Esophagus squamous epithelium (tissue), 5 donors: ENCODE results near the gene SCARB1. TPM values are rescaled to one million over a fixed set of nuclear protein-coding genes. Genes with fewer than 3 reads are reported as not detected.

ENCODE experiments used
- DNase-seq: peaks from one replicate; lab custom pipeline; 2025; lab: John Stamatoyannopoulos, UW
- H3K27ac ChIP-seq, 4 donors: fragments of 200-600 bp; sonication (generic); one replicate each; pipeline ENCODE4 v1.5.1; 2016 to 2019; ENCODE audit warnings: mild to moderate bottlenecking in 1 of 4
- H3K27me3 ChIP-seq, 4 donors: fragments of 200-600 bp; sonication (generic); 1 replicate in 3 of 4; 2 replicates in 1 of 4; pipeline versions ENCODE4 v1.5.1 to v1.6.0; 2017 to 2021; ENCODE audit warnings: antibody characterized with exemption in 1 of 4
- H3K36me3 ChIP-seq, 3 donors: fragments of 200-600 bp; sonication (generic); one replicate each; pipeline ENCODE4 v1.5.1; 2016 to 2019
- H3K4me1 ChIP-seq, 3 donors: fragments of 200-600 bp; sonication (generic); one replicate each; pipeline ENCODE4 v1.5.1; 2017 to 2019
- H3K4me3 ChIP-seq, 4 donors: fragments of 200-600 bp; sonication (generic); 1 replicate in 3 of 4; 2 replicates in 1 of 4; pipeline ENCODE4 v1.5.1; 2016 to 2019; ENCODE audit warnings: mild to moderate bottlenecking in 2 of 4, moderate library complexity in 1 of 4
- H3K9me3 ChIP-seq, 3 donors: fragments of 200-600 bp; sonication (generic); one replicate each; pipeline ENCODE4 v1.5.1; 2016 to 2019
- CTCF ChIP-seq, 6 experiments: fragments of 450-650 bp in 4 of 6; fragments of 200-600 bp in 2 of 6; sonication (generic) in 2 of 6; IDR thresholded peaks; one replicate each; pipeline ENCODE4 v1.5.1; 2016 to 2019; ENCODE audit warnings: antibody characterized with exemption in 6 of 6, mild to moderate bottlenecking in 4 of 6, moderate library complexity in 4 of 6
- POLR2A ChIP-seq, 4 donors: fragments of 450-650 bp; IDR thresholded peaks; one replicate each; pipeline ENCODE4 v1.6.1; 2017; ENCODE audit warnings: antibody characterized with exemption in 4 of 4, mild to moderate bottlenecking in 4 of 4, moderate library complexity in 3 of 4
- WGBS, 2 donors: methylation state at CpG; one replicate each; pipeline ENCODE4 v1.1.5; 2018; 5-methylcytosine and 5-hydroxymethylcytosine counted together
- intact Hi-C: fragments of 100-400 bp; cut with DNase I; formaldehyde crosslinking; loops from one replicate; pipeline ENCODE4 v1.15.0; 2022
- total RNA-seq, 4 donors: library from RNA; depleted of rRNA; stranded (reverse); fragments of >200 nt; gene quantifications; one replicate each; pipeline ENCODE4 v1.1.0, GENCODE V29; 2016
- donor health status: DM: yes; HTN: yes; CAD: no.

The SCARB1 gene
- total RNA-seq, 4 donors from 2014 or later: 7.1 to 9.5 (median 8.8) TPM

GRCh38 chr12:124852329-124852831, 11.3 kb downstream of the SCARB1 start:
- Histone ChIP-seq H3K27ac (peak overlapping the region in 3 of 4 donors; percentile 33 to 73 (median 34)), H3K4me3 (no peak overlapping the region), H3K9me3 (no peaks in the 10 kb centered on the region), H3K27me3 (no peaks in the 10 kb centered on the region), H3K4me1 (peaks cover 0 to 50% (median 12%) of the 10 kb centered on the region in 3 donors), H3K36me3 (no peaks in the 10 kb centered on the region)
- no peak for DNase-seq
- 51 to 62% methylated on average over 10 to 12 of the region's 13 CpGs for WGBS, 2 donors
- intact Hi-C loops: no loop called here
- TF ChIP-seq POLR2A (IDR thresholded peaks at IDR 0.05): no peak
- TF ChIP-seq CTCF (IDR thresholded peaks at IDR 0.05): no peak

DNA sequence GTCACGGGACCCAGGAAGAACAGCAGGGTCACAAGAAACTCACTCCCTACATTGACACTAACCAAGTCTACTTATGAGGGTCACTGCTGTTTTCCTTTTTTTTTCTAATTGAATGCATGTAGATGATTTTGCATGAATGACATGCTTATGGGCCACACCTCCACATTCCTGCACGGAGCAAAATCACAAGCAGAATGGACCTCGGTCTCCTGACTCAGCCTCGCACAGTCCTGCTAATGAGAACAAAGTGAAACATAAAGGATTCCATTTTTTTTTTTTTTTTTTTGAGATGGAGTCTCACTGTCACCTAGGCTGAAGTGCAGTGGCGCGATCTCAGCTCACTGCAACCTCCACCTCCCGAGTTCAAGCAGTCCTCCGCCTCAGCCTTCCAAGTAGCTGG, 12.3 kb downstream of the SCARB1 start:
- H3K9me3 ChIP-seq: no peaks in the 10 kb centered on the region
- no peak overlapping the region for H3K27ac ChIP-seq
- H3K4me3 ChIP-seq: no peak overlapping the region
- intact Hi-C loops: no loop called here
- H3K36me3 ChIP-seq: no peaks in the 10 kb centered on the region
- H3K27me3 ChIP-seq: no peaks in the 10 kb centered on the region
- no peak for DNase-seq
- peaks cover 0 to 49% (median 13%) of the 10 kb centered on the region in 3 donors for H3K4me1 ChIP-seq
- WGBS, 2 donors: 85 to 92% methylated on average over 7 of the region's 8 CpGs
- no peak for TF ChIP-seq CTCF (IDR thresholded peaks at IDR 0.05)
- no peak for TF ChIP-seq POLR2A (IDR thresholded peaks at IDR 0.05)

DNA sequence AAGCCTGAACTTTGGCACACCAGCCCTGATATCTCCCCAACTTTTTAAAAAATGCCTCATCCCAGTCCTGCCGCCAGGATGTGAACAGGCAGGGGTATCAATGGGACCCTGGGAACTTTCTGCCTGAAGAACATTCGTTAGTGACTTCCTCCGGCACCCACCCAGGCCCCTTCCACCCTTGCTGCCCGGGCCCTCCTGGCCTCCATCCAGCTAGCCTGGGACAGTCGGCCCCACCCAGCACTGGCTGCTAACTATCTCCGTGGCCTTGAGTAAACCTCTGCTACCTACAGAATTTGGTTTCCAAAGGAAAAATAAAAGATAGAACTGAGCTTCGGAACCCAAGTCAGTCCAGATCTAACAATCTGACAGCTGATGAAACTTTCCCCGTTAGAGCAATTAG, 14.3 kb downstream of the SCARB1 start:
- H3K4me3 ChIP-seq: no peak overlapping the region
- H3K36me3 ChIP-seq: no peaks in the 10 kb centered on the region
- H3K4me1 ChIP-seq: peaks cover 0 to 33% (median 6%) of the 10 kb centered on the region in 3 donors
- no peak for DNase-seq
- H3K27ac ChIP-seq: no peak overlapping the region
- intact Hi-C loops: no loop called here
- WGBS, 2 donors: 61 to 69% methylated on average over 5 to 7 of the region's 8 CpGs
- no peaks in the 10 kb centered on the region for H3K27me3 ChIP-seq
- TF ChIP-seq POLR2A (IDR thresholded peaks at IDR 0.05): no peak
- TF ChIP-seq CTCF (IDR thresholded peaks at IDR 0.05): no peak
- no peaks in the 10 kb centered on the region for H3K9me3 ChIP-seq

- no peak for TF ChIP-seq CTCF (IDR thresholded peaks at IDR 0.05)
- TF ChIP-seq POLR2A (IDR thresholded peaks at IDR 0.05): no peak
- no peak overlapping the region for H3K27ac ChIP-seq
These were observed 14.9 kb downstream of the SCARB1 start for GRCh38 chr12:124848621-124849380.

More at GRCh38 chr12:124848621-124849380, 14.9 kb downstream of the SCARB1 start:
- Histone ChIP-seq H3K4me1 (peaks cover 0 to 33% (median 6%) of the 10 kb centered on the region in 3 donors), H3K36me3 (no peaks in the 10 kb centered on the region), H3K9me3 (no peaks in the 10 kb centered on the region), H3K4me3 (no peak overlapping the region), H3K27me3 (no peaks in the 10 kb centered on the region)
- intact Hi-C loops: no loop called here
- WGBS, 2 donors: 84 to 92% methylated on average over 14 to 17 of the region's 17 CpGs
- DNase-seq: no peak
